Mesothelial cell of epicardium (in vitro differentiated cells): Measurements from ENCODE around the gene XRCC1. TPM values are rescaled to one million over a fixed set of nuclear protein-coding genes. Genes with fewer than 3 reads are reported as not detected.
A peak's percentile ranks its signal among the peaks of the same experiment; 100 is the strongest.
"Not testable (repeated sequence)": the region's sequence is repeated elsewhere in the genome, so short reads cannot be mapped to it uniquely, and the experiment has no call there.

ENCODE experiments used
- DNase-seq, 2 experiments: peaks; one replicate each; pipeline ENCODE4 v3.0.0; 2021; ENCODE audit warnings: low spot score in 2 of 2; ENCODE audit not compliant: unreplicated experiment in 2 of 2
- H3K27ac Mint-ChIP-seq: 2 replicates; pipeline ENCODE4 v1.8.0; 2021; ENCODE audit warnings: mixed read lengths
- H3K27me3 Mint-ChIP-seq: 2 replicates; pipeline ENCODE4 v1.8.0; 2021; ENCODE audit warnings: low read depth, mixed read lengths
- H3K36me3 Mint-ChIP-seq: 2 replicates; pipeline ENCODE4 v1.8.0; 2021; ENCODE audit warnings: mixed read lengths
- H3K4me1 Mint-ChIP-seq: 2 replicates; pipeline ENCODE4 v1.8.0; 2021; ENCODE audit warnings: mixed read lengths
- H3K4me3 Mint-ChIP-seq: 2 replicates; pipeline ENCODE4 v1.8.0; 2021; ENCODE audit warnings: mild to moderate bottlenecking, moderate library complexity, mixed read lengths
- H3K9me3 Mint-ChIP-seq: 2 replicates; pipeline ENCODE4 v1.8.0; 2021; ENCODE audit warnings: mixed read lengths
- total RNA-seq: library from RNA; stranded (reverse); gene quantifications from 3 replicates; pipeline ENCODE4 v1.2.1, GENCODE V29; 2021
- TF ChIP-seq, protein P1 (sequence below): fragments of 200-600 bp; sonication (generic); IDR thresholded peaks from one replicate; pipeline ENCODE4 v1.5.0; 2021; ENCODE audit warnings: antibody characterized with exemption; ENCODE audit not compliant: unreplicated experiment

Gene XRCC1
- total RNA-seq, 1 donor from 2014 or later, result 56.1 TPM

DNA sequence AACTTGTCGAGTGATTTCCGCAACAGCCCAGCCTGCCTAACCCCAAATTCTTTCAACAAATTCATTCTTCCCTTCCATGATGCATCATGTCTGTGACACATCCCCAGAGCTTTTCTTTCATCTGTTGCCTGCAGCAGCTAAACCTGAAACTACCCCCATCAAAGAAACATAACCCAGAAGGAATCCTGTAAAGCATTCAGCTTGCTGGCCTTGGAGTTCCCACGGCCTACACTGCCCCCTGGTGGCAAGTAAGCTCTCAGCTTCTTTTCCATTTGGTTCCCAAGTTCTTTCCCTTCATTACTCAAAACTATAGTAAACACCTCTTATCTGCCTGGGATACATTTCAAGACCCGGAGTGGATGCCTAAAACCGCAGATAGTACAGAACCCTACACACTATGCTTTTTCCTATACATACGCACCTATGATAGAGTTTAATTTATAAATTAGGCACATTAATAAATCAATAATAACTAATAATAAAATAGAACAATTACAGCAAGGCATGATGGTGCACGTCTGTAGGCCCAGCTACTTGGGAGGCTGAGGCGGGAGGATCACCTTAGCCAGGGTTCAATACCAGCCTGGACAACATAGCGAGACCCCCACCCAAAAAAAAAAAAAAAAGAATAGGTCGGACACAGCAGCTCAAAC, 55.8 kb downstream of the XRCC1 start:
- Mint-ChIP-seq H3K36me3 (no peaks in the 10 kb centered on the region), H3K4me3 (no peak overlapping the region), H3K27me3 (no peaks in the 10 kb centered on the region), H3K27ac (peak overlapping the region; percentile 68), H3K9me3 (no peaks in the 10 kb centered on the region), H3K4me1 (peaks cover 11% of the 10 kb centered on the region)
- DNase-seq, result peak; percentile 65 to 89
- TF ChIP-seq, protein P1, sequence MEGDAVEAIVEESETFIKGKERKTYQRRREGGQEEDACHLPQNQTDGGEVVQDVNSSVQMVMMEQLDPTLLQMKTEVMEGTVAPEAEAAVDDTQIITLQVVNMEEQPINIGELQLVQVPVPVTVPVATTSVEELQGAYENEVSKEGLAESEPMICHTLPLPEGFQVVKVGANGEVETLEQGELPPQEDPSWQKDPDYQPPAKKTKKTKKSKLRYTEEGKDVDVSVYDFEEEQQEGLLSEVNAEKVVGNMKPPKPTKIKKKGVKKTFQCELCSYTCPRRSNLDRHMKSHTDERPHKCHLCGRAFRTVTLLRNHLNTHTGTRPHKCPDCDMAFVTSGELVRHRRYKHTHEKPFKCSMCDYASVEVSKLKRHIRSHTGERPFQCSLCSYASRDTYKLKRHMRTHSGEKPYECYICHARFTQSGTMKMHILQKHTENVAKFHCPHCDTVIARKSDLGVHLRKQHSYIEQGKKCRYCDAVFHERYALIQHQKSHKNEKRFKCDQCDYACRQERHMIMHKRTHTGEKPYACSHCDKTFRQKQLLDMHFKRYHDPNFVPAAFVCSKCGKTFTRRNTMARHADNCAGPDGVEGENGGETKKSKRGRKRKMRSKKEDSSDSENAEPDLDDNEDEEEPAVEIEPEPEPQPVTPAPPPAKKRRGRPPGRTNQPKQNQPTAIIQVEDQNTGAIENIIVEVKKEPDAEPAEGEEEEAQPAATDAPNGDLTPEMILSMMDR, result peak; percentile 93

DNA sequence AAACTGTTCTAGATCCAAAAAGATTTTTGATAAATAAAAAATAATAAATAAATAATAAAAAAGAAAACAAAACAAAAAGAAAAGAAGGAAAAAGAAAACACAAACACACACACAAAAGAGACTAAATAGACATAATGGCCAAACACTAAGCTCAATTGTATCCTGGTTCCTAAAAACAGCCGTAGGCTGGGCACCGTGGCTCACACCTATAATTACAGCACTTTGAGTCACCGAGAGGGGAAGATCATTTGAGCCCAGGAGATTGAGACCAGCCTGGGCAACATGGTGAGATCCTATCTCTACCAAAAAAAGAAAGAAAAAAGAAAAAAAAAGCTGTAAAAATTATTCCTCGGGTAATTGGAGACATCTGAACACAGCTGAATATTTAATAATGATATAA, 57.3 kb downstream of the XRCC1 start:
- Mint-ChIP-seq H3K9me3 (no peaks in the 10 kb centered on the region), H3K27me3 (no peaks in the 10 kb centered on the region), H3K4me1 (peaks cover 10% of the 10 kb centered on the region), H3K4me3 (no peak overlapping the region), H3K27ac (peak overlapping the region; percentile 40), H3K36me3 (peaks cover 3% of the 10 kb centered on the region)
- TF ChIP-seq, protein P1, result no peak
- no peak for DNase-seq

DNA sequence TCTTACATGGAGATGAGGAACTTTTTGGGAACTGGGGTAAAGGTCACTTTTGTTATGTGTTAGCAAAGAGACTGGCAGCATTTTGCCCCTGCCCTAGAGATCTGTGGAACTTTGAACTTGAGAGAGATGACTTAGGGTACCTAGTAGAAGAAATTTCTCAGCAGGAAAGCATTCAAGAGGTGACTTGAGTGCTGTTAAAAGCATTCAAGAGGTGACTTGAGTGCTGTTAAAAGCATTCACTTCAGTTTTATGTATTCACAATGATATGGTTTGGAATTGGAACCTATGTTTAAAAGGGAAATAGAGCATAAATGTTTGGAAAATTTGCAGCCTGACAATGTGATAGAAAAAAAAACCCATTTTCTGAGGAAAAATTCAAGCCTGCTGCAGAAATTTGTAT, 62.9 kb downstream of the XRCC1 start:
- not testable (repeated sequence) for H3K4me3 Mint-ChIP-seq, H3K27ac Mint-ChIP-seq, H3K27me3 Mint-ChIP-seq, H3K4me1 Mint-ChIP-seq, H3K9me3 Mint-ChIP-seq, DNase-seq
- H3K36me3 Mint-ChIP-seq, result peaks cover 29% of the 10 kb centered on the region

DNA sequence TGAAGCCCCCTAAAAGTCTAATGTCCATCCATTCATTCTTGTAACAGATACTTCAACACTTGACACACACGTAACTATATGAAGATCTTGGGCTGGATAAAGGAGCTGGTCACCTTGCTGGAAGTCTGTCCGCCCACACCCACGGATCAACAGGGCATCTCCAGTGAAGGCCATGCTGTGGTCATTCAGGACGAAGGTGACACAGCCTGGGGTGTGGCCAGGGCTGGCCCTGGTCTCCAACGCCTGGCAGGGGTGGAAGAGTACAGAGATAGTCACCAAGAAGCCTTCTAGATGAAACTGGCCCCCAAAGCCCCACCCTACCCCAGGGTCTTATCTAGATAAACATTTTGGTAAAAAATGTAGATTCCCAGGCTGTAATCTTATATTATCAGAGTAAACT, 64.0 kb downstream of the XRCC1 start:
- Mint-ChIP-seq H3K4me1 (no peaks in the 10 kb centered on the region), H3K27ac (no peak overlapping the region), H3K36me3 (peaks cover 29% of the 10 kb centered on the region), H3K27me3 (no peaks in the 10 kb centered on the region), H3K4me3 (no peak overlapping the region), H3K9me3 (no peaks in the 10 kb centered on the region)
- DNase-seq, result no peak
- TF ChIP-seq, protein P1, result no peak

DNA sequence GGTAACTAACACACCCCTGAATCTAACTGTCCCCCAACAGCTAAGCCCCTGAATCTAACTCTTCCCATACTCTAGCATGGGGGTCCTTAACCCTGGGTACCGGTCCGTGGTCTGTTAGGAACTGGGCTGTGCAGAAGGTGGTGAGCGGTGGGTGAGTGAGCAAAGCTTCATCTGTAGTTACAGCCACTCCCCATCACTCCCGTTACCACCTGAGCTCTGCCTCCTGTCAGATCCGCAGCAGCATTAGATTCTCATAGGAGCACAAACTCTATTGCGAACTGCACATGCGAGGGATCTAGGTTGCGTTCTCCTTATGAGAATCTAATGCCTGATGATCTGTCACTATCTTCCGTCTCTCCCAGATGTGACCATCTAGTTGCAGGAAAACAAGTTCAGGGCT, 64.6 kb downstream of the XRCC1 start:
- Mint-ChIP-seq H3K4me3 (no peak overlapping the region), H3K4me1 (no peaks in the 10 kb centered on the region)
- TF ChIP-seq, protein P1, result no peak

DNA sequence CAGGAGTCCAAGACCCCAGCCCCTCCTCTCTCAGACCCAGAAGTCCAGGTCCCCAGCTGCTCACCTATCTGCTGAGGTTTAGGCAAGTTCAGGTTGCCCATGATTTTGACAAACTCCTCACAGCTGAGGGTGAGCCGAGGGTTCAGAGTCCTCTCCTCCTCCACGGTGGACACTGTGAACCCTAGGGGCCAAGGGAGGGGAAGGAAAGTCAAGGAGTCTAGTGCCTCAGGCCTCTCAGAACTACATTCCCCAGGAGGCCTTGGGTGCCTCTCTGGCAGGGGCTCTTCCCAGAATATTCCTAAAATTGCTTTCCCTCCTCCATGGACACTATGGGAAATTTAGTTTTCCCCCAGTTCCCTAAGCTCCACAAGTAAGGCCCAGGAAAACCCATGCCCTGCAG, 67.4 kb downstream of the XRCC1 start:
- H3K27me3 Mint-ChIP-seq, result no peaks in the 10 kb centered on the region
- no peak for DNase-seq
- H3K4me1 Mint-ChIP-seq, result peaks cover 9% of the 10 kb centered on the region
- H3K36me3 Mint-ChIP-seq, result peaks cover 25% of the 10 kb centered on the region
- TF ChIP-seq, protein P1, result no peak
- H3K27ac Mint-ChIP-seq, result no peak overlapping the region
- H3K9me3 Mint-ChIP-seq, result no peaks in the 10 kb centered on the region
- H3K4me3 Mint-ChIP-seq, result no peak overlapping the region

More for the DNA sequence above, 64.6 kb downstream of the XRCC1 start:
- Mint-ChIP-seq H3K9me3 (no peaks in the 10 kb centered on the region), H3K27me3 (no peaks in the 10 kb centered on the region), H3K27ac (no peak overlapping the region), H3K36me3 (peaks cover 29% of the 10 kb centered on the region)
- no peak for DNase-seq
